SH-SY5Y (cell line): Measurements from ENCODE around the gene DEFB132.

Experiments
- GATA2 ChIP-seq: IDR thresholded peaks from 2 replicates; pipeline ENCODE4 v1.6.1; 2011; ENCODE audit warnings: mild to moderate bottlenecking, low read depth, low read length
- GATA3 ChIP-seq: IDR thresholded peaks from 2 replicates; pipeline ENCODE4 v1.6.1; 2011; ENCODE audit warnings: low read depth, mild to moderate bottlenecking, low read length, moderate library complexity

- TF ChIP-seq GATA2 (no peak), GATA3 (no peak)
These were observed 53.1 kb downstream of the DEFB132 start for GRCh38 chr20:310645-311044.
